HG03045 (cell line): Measurements from ENCODE around the gene ACAA1.
"Not testable (repeated sequence)": the region's sequence is repeated elsewhere in the genome, so short reads cannot be mapped to it uniquely, and the experiment has no call there.

Experiments
- ATAC-seq: cut with Tn5 transposase; IDR thresholded peaks from one replicate; pipeline ENCODE4 v1.9.1; 2021; ENCODE audit warnings: mild to moderate bottlenecking, moderate library complexity; ENCODE audit not compliant: unreplicated experiment

ACAA1 gene

DNA sequence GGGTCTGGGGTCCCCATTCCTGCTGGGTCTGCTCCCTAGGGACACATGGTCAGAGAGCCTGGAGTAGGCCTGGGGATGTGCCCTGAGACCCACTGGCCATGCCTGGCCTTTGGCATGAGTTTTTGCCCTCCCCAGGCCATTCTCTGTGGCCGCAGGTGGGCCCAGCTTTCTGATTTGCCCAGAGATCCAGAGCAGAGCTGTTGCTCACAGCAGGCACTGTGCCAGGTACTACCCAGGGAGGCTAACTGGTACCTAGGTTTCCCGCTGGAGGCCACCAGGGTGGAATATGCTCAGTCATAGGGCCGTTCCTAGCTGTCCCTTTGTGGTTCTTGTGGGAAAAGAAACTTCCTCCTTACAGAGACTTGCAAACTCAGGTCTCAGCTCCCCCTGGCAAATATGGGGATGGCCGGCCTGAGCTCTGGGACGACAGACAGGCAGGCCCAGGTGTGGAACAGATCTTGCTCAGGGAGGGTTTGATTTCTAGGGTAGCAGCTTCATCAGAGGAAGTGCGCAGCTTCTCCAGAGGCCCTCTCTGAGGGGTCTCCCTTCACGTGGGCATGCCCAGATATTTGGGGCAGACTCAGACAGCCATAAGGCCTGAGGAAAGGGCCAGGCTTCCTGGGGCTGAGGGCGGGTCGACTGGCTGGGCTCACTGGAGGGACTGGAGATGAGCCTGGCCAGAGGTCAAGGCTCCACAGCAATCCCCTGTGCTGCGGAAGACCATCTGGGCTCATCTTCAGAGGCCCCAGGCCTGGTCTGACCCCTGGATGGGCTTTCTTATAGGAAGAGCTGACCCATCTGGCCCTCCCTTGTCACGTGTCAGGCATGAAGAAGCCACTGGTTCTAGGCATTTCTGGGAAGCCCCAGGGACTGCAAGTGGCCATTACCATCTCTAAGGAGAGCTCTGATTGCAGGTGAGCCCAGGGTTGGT is 28.0 kb downstream of the ACAA1 start:
- ATAC-seq, result no peak

DNA sequence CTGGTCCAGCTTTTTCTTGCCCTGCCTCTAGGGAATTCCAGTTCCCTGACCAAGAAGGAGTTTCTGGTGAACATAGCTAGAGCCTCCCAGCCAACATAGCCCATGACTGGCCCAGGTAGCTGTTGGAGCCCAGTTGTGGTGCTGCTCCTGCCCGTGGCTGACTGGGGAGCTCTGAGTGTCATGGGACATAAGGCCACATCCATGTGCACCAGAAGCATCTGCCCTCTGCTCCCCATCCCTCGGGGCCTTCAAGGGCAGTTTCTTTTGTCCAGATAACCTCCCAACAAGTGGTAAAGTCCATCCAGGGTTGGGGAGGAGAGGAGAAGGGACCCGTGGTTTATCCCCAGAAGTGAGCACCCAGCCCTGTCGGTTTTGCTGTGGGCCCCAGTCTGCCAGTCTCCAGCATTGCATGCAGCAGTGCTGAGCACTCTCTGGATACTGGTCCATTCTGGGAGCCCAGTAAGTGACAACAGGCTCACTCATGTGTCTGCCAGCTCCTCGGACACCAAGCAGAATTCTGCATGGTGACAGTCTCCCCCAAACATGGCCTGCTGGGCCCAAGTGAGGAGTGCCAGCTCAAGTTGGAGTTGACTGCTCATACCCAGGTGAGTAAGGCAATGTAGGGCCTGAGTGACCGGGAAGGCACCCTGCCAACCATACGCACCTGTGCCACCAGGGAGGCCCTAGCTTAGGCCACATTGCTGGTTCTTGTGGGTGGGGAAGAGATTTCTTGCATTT is 28.8 kb downstream of the ACAA1 start:
- ATAC-seq, result no peak

DNA sequence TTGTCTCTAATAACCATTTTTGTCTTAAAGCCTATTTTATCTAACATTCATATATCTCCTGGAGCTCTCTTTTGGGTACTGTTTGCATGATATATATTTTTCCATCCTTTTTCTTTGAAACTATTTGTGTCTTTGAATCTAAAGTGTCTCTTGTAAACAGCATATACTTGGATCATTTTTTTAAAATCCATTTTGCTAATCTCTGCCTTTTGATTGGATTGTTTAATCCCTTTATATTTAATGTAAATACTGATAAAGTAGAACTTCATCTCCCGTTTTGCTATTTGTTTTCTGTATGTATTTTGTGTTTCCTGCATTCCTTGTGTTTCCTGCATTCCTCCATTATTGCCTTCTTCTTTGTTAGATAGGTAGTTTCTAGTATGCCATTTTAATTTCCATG is 31.4 kb downstream of the ACAA1 start:
- ATAC-seq, result no peak

DNA sequence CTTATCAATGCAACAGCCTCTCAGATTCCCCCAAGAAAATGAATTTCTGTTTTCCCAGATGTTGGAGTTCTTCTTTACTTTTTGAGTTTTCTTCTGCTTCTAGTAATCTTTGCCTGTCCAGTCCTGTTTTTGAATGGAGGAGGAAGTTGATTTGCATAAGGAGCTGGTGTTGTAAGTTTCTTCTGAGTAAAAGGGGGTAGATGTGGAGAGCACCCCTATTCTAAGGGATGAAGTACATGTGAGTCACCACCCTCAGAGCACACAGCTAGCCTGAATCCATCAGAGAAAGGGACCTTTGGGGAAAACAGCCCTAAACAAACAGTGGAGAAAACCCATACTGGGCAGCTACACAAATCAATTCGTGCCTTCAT is 34.5 kb downstream of the ACAA1 start:
- no peak for ATAC-seq

DNA sequence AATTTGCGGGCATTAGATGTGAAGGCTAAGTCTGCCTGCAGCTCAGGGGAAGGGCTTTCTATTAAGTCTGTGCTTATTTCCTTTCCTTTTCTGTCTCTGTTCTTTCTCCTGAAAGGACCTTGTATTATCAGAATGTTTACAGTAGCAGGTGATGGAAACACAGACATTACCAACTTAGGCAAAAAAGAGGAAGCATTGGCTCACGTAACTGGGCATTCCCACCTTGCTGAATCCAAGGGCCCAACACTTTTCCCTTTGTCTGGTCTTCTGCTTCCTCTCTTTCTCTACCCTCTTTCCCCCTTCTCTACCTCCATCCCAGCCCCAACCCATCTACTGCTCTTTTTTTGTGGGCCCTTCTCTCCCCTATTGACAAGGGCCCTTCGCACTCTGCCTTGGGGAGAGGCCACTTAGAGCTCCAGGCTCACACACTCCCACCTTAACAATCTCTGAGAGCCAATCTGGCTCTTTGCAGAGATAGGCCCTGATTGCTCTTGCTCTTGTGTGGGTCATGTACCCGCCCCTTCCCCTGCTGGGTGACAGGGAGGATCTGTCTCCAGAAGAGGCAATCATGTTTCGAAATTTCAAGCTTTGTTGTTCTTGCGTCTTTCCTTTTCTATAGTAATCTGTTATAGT is 35.0 kb downstream of the ACAA1 start:
- ATAC-seq, result no peak

DNA sequence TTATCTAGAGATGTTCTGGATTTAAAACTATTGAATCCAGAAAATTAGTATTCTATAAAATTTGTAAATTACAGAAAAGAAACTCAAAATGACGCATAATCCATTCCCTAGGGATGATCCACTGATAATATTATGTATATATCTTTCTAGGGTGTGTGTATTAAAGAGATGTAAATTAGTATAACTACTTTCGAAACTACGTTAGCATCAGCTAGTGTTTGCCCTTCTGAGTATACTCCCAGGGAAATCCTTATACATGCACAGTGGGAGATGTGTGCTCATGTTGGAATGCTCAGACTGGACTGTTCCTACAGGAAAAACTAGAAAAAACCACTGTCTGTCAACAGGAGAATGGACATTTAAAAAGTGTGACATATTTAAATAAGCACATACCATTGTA is 36.4 kb downstream of the ACAA1 start:
- ATAC-seq, result no peak

DNA sequence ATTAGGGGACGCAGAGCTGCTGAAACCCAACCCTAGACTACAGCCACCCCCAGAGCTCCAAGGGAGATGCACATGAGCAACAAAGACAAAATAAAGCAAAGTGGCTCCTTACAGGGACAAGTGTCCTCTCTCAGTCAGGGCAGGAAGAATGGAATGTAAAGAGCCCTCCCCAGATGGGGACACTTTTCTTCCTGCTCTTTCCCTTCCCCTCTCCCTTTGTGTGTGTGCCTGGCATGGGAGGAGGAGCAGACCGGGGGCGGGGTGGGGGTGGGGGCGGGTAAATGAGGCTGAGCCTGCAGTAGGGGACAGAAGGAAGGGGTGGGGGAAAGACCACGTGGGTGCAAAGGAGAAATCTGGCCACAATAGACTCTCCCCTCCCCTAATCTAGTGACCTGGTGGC is 37.4 kb downstream of the ACAA1 start:
- ATAC-seq, result no peak

DNA sequence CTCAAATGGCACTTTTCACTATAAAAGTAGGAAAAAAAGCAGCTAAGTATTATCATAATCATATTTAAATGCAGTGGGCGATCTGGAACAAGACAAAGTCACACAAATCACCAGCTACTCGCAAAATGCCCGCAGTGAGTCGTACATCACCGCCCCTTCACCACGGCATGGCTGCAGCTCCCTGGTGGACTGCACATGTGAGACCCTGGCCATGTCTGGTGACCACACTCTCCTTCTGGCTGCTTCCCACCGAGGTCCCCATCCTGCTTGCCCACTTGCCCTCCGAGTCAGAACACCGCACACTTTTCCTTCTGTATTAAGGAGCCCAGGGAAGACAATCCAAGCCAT is 38.6 kb downstream of the ACAA1 start:
- ATAC-seq, result no peak

DNA sequence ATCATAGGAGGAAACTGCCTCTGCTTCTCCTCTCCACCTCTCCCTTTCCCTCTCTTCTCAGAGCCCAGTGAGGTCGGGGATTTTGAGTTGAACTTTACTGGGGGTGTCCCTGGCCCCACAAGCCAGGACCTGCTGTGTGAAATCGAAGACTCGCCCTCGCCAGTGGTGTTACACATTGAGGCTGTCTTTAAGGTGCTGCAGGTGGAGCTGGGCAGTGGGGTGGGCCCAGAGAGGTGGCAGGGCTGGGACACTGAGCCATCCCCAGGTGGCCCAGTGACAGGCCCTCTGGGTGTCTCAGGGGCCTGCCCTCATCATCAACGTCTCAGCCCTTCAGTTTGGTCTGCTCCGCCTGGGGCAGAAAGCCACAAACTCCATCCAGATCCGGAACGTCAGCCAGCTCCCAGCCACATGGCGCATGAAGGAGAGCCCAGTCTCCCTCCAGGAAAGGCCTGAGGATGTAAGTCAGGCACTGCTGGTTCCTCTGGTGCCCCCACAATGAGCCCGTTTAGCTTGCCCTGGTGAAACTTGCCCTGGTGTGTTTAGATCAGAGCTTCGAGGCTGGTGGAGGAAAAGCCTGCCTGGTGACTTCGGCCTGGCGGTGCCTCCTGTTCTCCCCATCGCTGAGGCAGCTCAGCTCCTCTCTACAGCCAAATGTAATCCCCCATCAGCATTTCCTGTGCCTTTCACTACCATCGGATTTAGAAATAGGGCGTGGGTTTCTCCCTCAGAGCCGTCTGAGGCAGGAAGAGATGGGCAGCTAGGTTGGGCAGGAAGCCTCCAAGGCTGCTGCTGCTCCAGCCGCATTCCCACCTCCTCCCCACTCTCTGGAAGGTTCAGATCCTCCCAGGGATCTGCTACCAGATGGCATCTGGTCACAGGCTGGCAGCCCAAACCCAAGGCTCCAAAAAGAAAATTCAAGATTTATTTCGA is 39.2 kb downstream of the ACAA1 start:
- no peak for ATAC-seq

DNA sequence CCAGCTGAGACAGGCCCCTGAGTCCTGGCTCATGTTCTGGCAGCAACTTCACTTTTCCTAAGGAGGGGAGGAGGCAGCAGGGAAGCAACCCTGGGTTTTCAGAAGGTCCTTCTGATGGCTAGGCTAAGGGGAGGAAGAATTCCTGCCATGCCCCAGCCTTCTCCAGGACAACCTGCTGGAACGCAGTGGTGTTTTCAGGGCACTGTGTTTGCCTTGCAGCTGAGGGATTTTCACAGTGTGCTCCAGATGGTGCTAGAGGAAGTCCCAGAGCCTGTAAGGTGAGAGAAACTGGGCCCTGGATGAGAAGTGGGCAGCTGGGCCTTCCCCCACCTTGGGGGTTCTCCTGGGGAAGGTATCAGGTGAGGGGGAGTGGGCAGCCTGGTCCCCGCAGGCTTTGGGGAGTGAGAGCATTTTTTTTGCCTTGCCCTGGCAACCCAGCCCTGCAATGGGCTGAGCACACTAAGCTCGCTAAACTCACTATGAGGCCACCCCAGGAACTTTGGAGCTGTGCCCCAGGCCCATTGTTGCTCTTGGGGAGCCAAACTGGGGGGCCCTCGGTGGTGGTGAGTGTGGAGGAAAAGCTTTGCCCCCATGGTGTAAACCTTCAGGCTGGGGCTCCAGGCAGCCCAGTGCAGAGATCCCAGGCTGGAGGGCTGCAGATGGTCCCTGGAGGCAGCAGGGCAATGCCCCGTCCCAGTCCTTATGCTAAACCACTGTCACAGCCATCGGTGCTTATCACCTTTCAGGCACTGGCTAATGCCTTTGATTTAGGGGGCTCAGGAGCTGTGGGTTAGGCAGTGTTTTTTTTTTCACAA is 41.1 kb downstream of the ACAA1 start:
- ATAC-seq, result no peak

DNA sequence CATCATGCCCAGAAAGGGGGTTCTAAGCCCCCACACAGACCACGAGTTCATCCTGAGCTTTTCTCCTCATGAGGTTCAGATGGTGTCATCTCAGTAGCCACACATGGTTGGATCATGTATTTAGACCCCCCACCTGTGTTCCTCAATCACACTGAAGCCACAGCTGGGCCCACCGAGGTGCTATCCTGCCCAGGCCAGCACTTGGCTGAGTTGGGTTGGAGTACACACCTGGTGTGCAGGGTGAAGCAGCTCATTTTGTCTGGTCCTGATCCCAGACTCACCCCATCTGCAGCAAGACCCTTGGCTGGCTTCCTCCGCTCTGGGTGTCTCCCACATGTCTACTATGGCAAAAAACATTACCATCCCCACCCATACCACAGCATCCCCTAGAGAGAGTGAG is 41.9 kb downstream of the ACAA1 start:
- no peak for ATAC-seq

DNA sequence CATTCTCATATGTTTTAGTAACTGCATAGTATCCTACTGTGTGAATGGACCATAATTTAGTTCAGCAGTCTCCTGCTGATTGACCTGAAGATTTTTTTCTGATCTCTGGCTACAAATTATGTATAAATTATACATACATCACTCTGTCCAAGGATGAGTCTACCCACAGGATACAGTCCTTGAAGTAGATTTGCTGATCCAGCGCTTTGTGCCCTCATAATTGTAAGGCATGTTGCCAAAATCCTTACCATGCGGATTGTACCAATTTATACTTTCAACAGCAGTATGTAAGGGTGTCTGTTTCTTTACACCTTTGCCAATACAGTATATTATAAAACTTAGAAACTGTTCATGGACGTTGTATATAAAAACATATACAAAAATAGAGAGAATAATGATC is 46.5 kb downstream of the ACAA1 start:
- ATAC-seq, result no peak

DNA sequence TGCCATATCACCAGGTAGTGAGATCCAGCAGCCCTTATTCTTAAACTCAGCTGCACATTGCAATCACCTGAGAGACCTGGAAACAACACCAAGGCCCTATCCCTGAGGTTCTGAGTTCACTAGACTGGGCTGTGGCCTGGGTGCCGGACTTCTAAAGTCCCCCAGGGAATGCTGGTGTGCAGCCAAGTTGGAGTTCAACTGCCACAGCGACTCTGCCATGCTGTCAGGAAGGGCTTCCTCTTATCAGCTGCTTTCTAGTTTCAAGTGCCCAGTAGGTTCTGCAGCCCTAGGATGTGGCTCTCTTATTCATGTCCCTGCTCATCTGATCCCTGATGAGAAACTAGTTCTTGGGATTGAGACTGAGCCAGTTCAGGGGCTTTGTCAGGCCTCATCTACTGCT is 47.8 kb downstream of the ACAA1 start:
- no peak for ATAC-seq

DNA sequence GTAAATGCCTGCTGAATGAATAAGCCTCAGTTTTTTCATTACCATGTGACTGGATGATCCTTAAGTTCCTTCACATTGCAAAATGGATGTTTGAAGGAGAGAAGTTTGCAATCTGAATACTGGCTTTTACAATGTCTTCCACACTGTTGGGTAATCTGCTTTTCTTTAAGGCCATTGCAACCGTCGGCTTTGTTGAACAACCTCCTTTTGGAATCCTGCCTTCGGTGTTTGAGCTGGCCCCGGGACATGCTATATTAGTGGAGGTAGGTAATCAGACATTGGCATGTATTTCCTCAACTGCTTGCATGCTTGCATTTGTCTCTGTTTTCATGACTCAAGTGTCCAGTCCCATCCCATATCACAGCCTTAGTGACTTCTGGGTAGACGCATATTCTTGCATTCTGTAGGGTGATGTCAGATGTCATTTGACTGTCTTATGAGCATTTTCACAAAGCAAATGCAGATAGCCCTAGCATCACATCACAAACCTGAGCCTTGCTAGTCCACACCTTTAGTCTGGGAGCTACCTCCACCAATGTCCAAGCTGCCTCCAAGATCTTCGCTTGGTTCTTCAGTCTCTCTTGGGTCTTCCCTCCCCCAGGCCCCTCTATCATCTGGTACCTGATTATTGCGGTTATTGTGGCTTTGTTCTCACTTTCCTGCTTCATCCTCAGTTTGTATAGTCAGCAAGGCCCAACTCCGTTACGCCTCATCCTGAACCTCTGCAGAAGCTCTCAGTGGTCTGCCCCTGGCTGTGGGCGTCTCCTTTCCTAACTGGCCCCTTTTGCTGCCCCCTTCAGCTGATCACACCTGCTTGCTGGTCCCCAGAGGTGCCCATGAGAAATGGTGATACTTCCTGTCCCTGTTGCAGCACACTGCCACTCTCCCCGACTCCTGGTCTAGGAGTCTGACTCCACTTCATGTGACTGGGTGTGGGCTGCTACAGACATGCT is 48.5 kb downstream of the ACAA1 start:
- no peak for ATAC-seq

DNA sequence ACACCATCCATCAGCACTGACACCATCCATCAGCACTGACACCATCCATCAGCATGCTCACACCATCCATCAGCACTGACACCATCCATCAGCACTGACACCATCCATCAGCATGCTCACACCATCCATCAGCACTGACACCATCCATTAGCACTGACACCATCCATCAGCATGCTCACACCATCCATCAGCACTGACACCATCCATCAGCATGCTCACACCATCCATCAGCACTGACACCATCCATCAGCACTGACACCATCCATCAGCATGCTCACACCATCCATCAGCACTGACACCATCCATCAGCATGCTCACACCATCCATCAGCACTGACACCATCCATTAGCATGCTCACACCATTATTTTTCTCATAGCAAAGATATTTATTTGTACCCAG is 49.6 kb downstream of the ACAA1 start:
- not testable (repeated sequence) for ATAC-seq

DNA sequence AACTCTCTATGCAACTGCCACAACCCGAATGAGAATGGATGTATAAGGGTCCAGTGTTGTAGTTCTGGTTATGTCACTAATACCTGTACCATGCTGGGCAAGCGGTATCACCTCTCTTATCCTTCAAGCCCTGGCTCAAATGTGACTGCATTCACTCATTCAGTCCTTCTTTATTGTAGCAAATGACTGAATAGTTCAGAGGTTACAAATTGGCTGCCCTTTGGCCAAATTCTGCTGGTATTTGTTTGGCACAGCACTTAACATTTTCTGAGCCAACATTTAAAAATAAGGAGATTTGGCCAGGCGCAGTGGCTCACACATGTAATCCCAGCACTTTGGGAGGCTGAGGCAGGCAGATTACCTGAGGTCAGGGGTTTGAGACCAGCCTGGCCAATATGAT is 50.4 kb downstream of the ACAA1 start:
- ATAC-seq, result no peak

DNA sequence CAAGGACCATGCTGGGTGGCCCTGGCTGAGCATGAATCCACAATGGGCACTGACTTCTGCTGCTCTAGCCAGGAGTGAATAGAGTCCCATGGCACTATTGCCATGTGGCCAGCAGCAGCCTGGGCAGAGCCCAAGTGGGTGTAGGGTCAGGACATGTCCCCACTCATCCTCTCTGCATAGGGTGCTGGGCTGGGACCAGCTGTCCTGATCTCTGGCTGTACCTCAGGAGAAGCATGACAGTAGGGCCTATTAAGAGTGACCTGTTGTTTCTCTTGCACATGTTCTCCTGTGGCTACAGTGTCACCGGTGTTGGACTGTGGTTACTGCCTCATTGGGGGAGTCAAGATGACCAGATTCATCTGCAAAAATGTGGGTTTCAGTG is 51.0 kb downstream of the ACAA1 start:
- ATAC-seq, result no peak

DNA sequence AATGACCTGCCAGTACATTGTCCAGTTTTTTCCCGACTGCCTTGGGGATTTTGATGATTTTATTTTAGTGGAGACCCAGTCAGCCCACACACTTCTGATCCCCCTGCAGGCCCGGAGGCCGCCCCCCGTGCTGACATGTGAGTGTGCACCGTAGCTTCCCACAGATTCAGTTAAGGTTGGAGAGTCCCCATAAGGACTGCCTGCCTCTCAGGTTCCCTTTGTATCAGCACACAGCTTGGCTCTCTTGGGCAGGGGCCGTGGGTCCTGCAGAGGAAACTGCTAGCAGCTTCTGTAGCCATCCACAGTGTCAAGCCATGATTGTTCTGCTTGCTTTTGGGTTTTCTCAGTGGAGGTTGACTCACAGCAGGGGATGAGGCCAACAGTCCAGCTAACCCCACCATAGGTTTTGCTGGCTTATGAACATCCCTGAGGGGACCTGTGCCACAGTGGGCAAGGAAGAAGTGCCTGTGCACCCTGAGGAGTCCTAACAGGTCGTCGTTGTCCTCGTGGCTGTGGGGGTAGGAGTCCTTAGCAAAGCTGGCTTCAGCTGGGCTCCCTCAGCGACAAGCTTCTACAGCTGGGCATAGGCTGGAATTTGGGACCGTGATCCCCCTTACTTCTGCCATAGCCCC is 51.5 kb downstream of the ACAA1 start:
- ATAC-seq, result no peak
